Stimulated activated CD8-positive, alpha-beta memory T cell treated with anti-CD3 and anti-CD28 coated beads, Interleukin-4, amount 100 ng/mL, for 1 hour (primary cell): ENCODE data around the gene ELAPOR1.
"Not testable (repeated sequence)": the region's sequence is repeated elsewhere in the genome, so short reads cannot be mapped to it uniquely, and the experiment has no call there.

Experiments used
- DNase-seq, 2 donors: peaks; one replicate each; pipeline ENCODE4 v3.0.0-alpha.2; 2020; ENCODE audit warnings: low read depth in 2 of 2, low spot score in 1 of 2

ELAPOR1 gene

DNA sequence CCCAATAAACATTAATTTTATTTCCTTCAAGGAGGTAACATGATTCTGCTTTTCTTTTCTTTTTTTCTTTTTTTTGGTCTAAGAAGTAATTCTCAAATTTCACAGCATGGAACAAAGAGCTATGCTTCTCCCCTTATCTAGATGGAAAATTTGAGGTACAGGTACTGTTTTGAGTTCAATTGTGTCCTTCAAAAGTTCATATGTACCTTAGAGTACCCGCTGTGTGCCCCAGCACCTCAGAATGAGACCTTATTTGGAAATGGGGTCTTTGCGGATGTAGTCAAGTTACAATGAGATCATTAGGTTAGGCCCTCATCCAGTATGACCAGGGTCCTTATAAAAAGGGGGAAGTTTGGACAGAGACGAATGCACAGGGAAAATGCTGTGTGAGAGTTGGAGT, 22.0 kb downstream of the ELAPOR1 start:
- no peak for DNase-seq

GRCh38 chr1:109136766-109137165, 22.9 kb downstream of the ELAPOR1 start:
- DNase-seq, result no peak

DNA sequence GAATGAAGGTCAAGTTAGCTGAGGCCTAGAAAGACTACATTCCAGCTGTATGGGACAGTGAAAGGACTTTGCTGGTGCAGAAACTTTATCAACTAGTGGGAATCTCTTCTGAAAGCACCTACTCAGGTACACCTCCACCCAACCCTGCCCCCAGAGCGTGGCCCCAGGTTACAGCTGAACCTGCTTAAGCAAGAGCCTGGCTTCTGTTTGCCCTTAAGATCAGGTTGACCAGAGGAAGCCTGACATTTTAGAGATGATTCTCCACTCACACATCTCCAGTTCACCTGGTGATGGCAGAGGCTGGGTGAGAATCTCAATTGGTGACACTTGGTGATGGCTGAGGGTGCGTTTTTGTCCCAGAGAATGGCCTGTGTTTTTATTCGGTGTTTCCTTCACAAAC, 24.0 kb downstream of the ELAPOR1 start:
- no peak for DNase-seq

- no peak for DNase-seq
Observed at GRCh38 chr1:109138358-109138757, 24.4 kb downstream of the ELAPOR1 start.

- DNase-seq, result no peak
Observed at GRCh38 chr1:109140392-109140791, 26.5 kb downstream of the ELAPOR1 start.

DNA sequence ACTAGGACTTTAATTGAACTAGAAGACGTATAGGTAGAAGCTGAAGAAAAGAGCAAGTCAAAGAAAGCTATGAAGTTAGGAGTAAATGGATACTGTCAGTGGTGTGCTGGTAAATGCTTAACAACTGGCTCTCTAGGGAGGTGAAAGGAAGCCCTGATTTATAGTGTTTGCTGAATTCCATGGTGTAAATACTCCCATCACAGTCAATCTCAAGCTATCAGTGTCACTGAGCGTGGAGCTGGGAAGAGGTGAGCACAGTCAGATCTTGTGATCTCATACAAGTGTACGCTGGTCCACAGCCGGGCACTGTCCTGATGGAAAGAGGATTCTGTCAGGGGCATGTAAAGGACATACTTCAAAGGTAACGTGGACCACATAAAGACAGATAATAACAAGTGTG, 28.3 kb downstream of the ELAPOR1 start:
- DNase-seq, result no peak

GRCh38 chr1:109142725-109143124, 28.8 kb downstream of the ELAPOR1 start:
- DNase-seq, result not testable (repeated sequence)

- no peak for DNase-seq
Observed at GRCh38 chr1:109148987-109149561, 35.2 kb downstream of the ELAPOR1 start.

GRCh38 chr1:109149874-109150601, 36.1 kb downstream of the ELAPOR1 start:
- no peak for DNase-seq

GRCh38 chr1:109151146-109151990, 37.5 kb downstream of the ELAPOR1 start:
- DNase-seq, result no peak

- no peak for DNase-seq
Observed at GRCh38 chr1:109152196-109152595, 38.3 kb downstream of the ELAPOR1 start.

DNA sequence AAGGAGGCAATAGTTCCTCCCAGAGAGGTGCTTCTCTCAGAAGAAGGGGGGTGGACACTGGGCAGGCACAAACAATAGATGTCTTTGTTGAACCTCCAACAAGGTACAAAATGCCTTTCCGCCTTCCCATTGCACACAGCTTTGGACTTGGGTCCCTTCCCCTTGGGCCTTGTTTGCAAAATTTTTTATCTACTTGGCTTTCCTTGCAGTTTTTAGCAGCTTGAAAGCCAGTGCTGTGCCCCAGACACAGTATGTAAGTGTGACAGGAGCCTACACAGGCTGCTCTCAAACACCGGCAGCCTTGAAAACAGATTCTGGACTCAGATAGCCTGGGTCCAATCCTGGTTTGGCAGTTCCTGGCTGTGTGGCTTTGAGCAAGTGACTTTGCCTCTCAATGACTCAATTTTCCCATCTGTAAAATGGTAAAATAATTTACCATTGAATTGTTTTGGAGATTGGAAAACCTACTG, 43.0 kb downstream of the ELAPOR1 start:
- DNase-seq, result no peak

GRCh38 chr1:109158433-109158832, 44.5 kb downstream of the ELAPOR1 start:
- no peak for DNase-seq

DNA sequence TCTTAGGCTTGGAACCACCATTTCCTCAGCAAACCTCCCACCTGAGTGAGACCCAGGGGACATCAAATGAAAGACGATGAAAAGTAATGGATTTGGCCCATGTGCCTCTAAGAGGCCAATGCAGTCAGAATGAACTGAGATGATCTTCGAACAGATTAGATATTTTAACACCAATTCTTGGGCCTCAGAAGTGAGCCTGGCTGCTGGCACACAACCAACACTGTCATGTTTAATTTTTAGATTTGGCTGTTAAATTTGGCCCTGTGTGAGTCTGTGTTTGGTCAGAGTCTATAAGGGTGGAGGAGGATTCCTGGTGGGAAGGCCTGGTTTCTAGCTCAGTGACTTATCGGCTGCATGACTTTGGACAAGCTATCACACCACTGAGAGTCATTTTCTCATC, 45.4 kb downstream of the ELAPOR1 start:
- DNase-seq, result no peak

DNA sequence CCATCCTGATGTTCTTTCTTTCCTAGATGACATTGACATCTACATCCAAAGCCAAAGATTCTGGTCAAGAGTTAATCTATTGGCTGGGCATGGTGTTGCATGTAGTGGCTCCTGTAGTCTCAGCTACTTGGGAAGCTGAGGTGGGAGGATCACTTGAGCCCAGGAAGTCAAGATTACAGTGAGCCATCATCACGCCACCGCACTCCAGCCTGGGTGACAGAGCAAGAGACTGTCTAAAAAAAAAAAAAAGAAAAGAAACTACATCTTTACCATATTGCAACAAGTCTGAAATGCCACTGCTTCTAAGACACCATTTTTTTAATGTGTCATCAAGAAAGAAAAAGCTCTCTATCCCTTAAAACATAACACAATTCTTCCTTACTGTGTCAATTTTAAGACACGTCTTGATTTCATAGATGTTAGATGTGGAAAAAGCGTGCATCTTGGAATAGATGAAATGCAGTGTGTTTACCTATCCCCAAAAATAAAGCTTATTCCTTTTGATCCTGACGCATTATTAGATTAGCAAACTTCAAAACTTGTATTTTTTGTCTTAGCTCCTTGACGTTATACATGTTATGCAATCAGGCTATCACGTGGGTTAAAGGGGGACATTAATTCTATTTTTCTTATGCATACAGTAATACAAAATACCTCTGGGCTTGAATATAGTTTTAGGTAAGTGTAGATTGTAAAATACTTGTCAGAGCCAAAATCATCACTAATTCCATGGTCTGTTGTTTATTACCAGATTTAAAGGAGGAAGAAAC, 46.3 kb downstream of the ELAPOR1 start:
- no peak for DNase-seq

GRCh38 chr1:109161858-109162606, 48.1 kb downstream of the ELAPOR1 start:
- DNase-seq, result no peak

DNA sequence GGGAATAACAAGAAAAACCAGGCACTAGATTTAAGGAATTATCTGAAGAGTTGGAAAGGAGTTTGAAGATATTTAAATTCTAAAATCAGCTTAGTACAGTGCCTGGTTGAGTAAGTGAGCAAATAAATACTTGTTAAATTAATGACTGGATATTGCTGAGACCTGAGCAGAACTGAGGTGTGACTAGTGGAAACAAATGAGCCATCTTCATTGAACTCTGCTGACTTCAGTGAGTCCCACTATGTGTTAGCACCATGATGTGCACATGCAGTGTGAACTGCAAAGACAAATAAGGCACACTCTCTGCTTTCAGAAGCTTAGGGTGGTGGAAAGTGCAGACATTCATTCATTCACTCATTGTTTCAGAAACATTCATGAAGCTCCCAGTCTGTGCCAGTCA, 48.7 kb downstream of the ELAPOR1 start:
- DNase-seq, result no peak

GRCh38 chr1:109163551-109163950, 49.6 kb downstream of the ELAPOR1 start:
- DNase-seq, result no peak
